Left cardiac atrium (tissue), 4 donors: ENCODE measurements around the gene TRPC4. TPM values are rescaled to one million over a fixed set of nuclear protein-coding genes. Genes with fewer than 3 reads are reported as not detected.
A peak's percentile ranks its signal among the peaks of the same experiment; 100 is the strongest.

ENCODE experiments used
- ATAC-seq, 2 donors: fragments of 200-7000 bp; cut with Tn5 transposase; one replicate each; pipeline ENCODE4 v1.9.1; 2020; ENCODE audit warnings: mild to moderate bottlenecking in 2 of 2, moderate library complexity in 2 of 2
- DNase-seq: peaks from one replicate; pipeline ENCODE4 v3.0.0-alpha.2; 2020
- intact Hi-C, 2 donors: fragments of 100-400 bp; cut with DNase I; formaldehyde crosslinking; loops; one replicate each; pipeline versions ENCODE4 v1.14.1 to v1.15.1; 2022 to 2023
- total RNA-seq, 2 donors: library from RNA; stranded (reverse); fragmentation: NEBNext Ultra II Directional; extraction: Animal tissue kit (Norgen Biotek cat#: 25700); gene quantifications; one replicate each; pipeline ENCODE4 v1.2.1, GENCODE V29; 2021
- donor health status: DM: no; HTN: yes; CAD: no.
- donor health status: DM: no; HTN: yes; CAD: no; lungs with severe emphysema.
- donor health status: DM: yes; HTN: yes; CAD: no.
- donor health status: Dilated cardiomyopathy.

The TRPC4 gene
- total RNA-seq, 2 donors from 2014 or later, result 1.3 to 1.4 TPM

DNA sequence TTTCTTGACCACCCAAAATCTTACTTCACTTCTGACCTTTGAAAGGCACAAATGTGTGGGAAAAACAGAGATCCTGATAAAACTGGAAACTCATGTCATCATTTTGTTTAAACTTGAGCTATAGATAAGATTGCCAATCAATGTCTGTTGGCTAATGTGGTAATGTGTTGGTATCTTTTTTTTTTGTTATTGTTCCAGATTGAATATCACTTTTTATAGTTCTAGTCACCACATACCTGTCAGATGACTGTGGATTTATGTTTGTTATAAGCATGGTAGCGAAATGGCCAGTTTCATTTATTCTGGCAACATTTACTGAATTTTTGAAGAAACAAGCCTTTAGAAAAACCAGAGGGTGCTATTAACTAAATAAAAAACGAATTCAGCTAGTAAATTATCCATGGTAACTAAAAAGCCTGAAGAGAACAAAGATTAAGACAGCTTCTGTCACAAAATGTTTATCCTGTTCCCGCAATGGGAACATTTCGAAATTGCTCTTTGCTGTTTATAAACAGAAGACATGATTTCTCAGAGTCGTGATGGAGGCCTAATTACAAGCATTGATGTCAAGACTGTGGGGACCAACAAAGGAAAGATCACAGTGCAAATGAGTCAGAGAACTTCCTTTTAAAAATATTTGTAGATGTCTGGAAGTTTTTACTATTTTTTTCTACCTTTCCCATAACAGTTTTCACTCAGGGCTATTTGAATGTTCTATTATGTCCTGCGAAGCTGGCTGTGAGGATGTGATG lies 188.1 kb downstream of the TRPC4 start:
- DNase-seq (no peak), ATAC-seq (no peak)
- intact Hi-C loops, result no loop called here

DNA sequence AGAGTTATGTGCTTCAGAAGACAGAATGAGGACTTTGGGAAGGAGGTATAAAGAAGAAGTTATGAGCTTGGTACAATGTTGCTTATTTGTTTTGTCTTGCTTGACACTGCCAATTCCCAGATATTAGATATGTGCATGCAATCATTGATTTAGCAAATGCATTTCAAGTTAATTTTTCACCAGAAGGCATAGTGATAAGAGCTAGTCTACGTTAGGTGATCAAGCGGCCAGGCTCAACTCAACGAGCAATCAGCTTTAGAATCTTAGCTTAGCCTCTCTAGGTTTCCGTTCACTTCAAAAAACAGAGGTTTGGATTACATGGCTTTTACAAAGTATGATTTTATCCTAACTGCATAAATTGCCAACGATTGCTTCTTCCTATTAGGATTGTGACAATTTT lies 189.4 kb downstream of the TRPC4 start:
- ATAC-seq, result no peak
- no peak for DNase-seq
- intact Hi-C loops, result no loop called here

DNA sequence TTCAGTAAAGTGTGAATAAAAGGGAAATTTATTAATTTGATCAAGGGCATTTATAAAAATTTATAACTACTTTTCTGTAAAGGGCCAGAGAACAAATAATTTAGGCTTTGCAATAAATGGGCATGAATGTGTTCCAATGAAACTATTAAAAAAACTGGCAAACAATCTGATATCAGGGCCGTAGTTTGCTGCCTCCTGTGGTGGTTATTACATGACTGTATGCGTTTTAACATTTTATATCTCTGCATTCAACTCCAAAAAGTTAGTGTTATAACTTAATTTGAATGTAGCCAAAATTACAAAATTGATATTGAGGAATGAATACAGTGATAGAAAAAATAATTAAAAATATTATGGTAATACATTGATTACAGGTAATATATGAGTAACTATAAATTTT lies 190.5 kb downstream of the TRPC4 start:
- no peak for ATAC-seq
- intact Hi-C loops, result no loop called here
- DNase-seq, result no peak

DNA sequence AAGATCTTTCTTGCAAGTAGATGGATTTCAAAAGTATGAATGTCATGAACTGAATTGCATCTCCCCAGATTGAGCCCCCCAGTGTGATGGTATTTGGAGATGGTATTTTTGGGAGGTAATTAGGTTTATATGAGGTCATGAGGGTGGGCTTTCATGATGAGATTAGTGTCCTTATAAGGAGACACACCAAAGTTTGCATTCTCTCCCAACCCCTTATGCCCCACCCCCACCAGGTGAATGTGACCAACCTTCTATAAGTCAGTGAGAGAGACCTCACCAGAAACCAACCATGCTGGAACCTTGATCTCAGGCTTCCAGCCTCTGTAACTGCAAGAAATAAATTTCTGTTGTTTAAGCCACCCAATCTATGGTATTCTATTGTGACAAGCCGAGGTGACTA lies 199.7 kb downstream of the TRPC4 start:
- ATAC-seq (no peak), DNase-seq (no peak)
- intact Hi-C loops, result no loop called here

DNA sequence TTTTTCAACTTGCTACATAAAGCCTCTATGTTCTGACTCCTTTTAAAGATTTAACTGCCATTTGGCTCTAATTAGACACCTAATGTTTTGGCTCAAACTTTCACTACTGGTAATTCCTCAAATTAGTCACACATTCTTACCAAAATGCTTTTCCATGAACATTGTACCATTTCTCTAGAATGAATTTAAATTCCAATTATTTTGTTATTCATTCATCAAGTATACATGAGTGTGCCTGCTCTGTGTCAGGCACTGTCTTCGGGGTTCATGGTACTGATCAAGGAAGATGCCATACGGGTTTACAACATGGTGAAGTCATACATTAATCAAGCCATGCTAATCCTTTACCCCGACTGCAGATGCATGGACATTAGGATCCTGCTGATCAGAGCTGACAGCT lies 201.9 kb downstream of the TRPC4 start:
- no peak for DNase-seq
- intact Hi-C loops, result no loop called here
- no peak for ATAC-seq

DNA sequence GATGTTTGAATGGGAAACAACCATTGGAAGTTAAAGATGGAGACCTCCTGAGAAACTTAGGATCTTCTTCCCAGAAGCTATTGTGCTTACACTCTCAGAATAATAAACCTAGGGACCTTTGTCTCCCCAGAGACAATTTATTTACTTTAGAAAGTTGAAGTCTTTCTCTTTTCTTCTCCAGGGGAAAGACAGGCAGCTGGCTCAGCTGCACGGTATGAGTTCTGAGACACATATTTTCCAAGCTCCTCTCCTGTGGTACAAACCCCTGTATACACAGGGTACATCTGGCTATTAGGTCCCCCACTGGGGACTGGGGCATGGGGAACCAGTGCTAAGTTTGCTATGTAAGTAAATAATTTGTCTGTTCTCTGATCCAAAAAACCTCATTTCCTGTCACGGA lies 203.5 kb downstream of the TRPC4 start:
- intact Hi-C loops, result no loop called here
- ATAC-seq (no peak), DNase-seq (no peak)

DNA sequence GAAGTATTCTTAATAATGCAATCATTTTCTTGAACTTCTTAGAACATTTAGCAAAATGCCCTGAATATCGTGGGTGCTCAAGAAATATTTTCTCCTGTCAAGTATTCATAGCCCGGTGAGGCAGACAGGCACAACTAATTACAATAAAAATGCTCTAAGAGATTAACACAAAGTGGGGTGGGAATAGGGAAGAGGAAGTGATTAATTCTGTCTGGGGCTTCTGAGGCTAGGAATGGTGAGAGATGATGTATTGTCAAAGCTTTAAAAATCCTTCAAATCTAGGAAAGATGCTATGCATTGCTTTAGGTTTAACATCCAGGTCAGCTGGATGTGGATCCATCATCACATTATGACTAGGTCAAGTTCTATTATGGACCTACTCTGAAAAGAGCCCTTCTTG lies 204.2 kb downstream of the TRPC4 start:
- no peak for DNase-seq
- intact Hi-C loops, result no loop called here
- no peak for ATAC-seq

DNA sequence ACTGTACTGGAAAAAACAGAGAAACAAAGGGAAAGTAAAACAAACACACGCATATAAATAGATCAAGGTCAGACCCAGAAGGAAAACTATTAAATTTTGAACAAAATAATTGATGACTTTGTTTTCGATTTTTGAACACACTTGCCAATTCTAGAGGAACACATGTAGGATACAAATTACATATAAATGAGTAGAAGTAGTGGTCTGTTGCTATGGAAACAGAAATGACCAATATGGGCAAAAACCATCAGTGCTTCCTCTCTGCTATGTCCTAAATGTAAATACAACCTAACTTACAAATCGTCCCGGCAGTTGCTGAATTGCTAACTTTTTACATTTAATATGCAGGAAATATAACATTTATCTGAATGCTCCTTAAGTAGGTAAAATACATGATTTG lies 205.8 kb downstream of the TRPC4 start:
- intact Hi-C loops, result no loop called here
- no peak for ATAC-seq
- no peak for DNase-seq

DNA sequence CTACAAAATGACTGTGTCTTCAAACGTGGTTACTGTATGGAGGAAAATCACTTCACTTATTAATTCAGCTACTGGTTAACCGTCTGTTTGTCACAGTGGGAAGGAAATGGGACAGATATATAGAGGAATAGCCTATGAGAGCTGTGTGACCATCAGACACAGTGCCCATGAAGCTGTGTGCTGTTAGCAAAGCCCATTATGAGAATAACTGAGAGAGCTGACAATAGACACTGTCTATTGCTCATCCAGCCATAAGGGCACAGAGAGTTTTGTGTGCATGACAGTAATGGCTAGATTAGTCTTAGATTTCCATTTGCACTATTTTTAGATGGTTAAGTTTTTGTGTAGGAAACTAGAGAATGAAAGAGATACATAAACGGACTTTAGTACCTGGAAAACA lies 206.9 kb downstream of the TRPC4 start:
- intact Hi-C loops, result no loop called here
- no peak for DNase-seq
- no peak for ATAC-seq

DNA sequence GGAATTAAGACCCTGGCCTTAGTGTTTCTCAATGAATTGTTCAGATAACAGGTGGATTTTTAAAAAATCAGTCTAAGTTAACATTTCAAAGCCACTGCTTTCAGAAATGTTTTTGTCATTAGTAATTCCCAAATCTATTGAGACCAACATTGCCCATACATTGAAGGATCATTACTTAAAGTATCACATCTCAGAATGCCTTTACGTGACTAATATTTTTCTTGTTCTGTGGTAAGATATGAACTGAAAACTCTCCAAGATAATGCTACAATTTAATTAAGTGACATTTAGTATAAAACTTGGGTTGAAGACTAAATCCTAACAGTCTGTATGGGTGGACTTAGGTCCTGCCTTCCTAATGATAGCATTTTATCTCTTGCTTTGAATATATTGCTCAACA lies 211.6 kb downstream of the TRPC4 start:
- no peak for DNase-seq
- ATAC-seq, result no peak
- intact Hi-C loops, result no loop called here

DNA sequence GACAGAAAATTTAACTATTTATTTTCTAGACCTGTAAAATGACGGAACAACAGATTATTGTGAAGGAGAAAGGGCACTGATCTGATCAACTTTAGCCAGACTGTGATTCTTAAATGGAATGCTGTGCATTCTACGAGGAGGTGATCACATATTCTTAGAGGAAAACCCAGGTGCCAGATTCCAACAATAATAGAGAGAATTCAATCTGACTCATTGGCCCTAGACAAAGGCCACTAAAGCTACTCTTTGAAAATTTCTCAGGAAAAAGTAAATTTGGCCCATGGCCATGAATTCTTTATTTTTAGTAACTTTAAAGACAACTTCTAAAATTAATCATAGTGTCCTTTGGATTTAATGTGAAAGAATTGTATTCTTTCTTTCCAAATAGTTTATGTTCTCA lies 212.4 kb downstream of the TRPC4 start:
- intact Hi-C loops, result no loop called here
- DNase-seq, result no peak
- no peak for ATAC-seq

DNA sequence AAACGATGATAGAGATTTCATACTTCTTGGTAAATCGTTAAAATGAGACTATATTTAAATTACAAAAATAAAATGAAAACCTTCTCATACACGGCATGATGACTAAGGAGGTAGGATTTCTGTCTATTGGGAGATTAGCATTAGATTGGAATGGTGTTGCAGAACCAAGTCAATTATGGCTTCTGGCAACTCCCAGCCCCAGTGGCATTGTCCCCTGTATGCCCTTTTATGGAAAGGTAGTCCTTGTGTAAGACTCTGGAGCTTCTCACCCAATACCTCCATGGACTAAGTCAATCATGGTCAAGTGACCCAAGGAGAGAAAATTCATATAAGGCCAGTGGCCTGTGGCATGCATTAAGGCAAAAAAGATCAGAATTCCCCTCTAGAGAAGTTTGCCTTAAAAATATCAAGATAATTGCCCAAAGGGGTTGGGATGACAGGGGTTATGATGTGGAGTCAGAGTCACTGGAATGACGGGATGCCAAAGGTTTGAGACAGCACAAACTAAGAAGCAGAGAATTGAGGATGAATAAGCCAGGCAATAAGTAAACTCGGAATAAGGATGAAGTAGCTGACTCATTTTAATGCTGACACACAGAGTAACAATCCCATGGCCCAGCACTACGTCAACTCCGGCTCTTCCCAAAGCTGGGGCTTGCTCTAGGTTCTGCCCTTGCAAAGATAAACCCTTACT lies 213.2 kb downstream of the TRPC4 start:
- ATAC-seq (no peak), DNase-seq (no peak)
- intact Hi-C loops, result no loop called here

DNA sequence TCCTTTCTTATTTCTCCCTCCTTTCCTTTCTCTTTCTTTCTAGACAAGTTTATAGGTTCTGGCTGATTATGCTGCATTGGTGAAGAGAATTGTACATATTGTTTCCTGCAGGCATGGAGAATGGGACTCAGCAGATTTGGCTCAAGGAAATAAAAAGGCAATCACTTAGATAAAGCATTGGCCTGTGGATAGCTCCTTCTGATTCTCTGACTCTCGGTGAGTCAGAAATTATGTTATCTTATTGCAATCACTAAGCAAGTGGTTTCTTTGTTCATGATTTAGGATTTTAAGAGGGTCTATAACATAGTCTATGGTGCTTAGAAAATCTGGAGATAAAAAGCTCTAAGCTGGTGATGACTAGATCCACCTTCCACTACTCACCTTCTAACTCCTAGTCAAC lies 217.0 kb downstream of the TRPC4 start:
- intact Hi-C loops, result no loop called here
- no peak for DNase-seq

DNA sequence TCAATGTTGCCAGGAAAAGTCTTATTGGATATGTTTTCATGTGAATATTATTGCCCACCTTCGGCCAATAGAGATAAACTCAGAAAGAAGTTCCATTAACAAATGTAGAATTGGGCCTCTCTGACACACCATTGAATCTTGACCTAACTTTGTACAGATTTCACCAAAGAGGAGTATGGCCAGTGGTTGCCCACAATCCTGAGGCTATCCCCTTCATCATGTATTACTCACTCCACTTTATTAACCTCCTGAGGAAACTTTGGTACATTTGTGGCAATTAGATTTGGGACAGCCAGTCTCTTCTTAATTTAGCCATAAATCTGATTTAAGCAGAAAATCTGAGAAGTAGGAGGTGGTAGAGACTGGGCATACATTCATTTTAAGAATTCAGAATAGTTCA lies 217.7 kb downstream of the TRPC4 start:
- DNase-seq, result no peak
- no peak for ATAC-seq
- intact Hi-C loops, result no loop called here

More for the DNA sequence above, 217.0 kb downstream of the TRPC4 start:
- ATAC-seq, result no peak

DNA sequence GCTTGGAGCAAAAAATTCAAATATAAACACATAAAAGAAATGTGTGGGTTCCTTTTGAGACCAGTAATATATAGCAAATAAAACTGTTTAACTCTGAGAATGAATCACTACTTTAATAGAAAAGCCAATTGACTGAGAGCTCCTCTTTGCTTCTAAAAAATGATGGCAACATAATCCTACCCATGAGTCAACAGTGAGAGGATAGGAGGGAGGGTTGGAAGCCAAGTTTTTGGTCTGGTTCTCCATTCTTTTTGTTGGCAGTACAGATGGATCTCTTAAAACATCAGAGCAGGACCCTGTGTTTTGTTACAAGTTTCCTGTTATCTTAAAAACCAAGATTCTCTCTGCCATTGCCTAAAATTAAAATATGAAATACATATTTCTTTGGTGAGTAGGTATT lies 221.0 kb downstream of the TRPC4 start:
- ATAC-seq (peak in 1 of 2 donors; percentile 49), DNase-seq (no peak)
- intact Hi-C loops, result loop anchor here in 1 of 2 donors (10.0 kb wide), 1 partner anchor 886 kb away; no protein-coding TSS in a partner anchor

DNA sequence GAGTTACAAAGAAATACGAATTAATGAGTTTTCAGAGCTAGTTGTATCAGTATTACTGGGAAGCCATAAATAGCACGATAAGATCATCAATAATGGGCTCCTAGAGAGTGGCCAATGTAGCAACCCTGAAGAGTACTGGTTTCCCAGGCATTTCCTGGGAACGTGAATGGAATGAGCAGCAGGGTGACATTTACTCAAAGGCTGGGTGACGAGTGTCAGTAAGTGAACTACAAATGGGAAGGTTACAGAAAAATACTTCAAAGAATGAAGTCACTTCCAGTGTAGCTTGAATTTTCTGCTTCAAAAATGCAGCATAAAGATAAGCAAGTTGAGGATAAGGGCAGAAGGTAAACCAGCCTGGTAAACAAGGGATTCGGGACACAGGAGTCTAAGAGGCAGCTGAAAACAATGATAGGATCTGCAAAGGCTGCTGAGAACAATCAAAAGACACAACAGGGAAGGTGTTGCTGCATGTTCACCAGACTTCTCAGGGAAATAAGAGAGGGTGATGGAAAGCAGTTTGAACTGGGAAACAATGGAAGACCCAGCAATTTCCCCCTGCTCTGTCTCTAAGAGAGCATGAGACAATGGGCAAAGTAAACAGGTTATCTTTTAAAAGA lies 222.4 kb downstream of the TRPC4 start:
- intact Hi-C loops, result loop anchor here in 1 of 2 donors (10.0 kb wide), 1 partner anchor 888 kb away; no protein-coding TSS in a partner anchor
- ATAC-seq (no peak), DNase-seq (no peak)

DNA sequence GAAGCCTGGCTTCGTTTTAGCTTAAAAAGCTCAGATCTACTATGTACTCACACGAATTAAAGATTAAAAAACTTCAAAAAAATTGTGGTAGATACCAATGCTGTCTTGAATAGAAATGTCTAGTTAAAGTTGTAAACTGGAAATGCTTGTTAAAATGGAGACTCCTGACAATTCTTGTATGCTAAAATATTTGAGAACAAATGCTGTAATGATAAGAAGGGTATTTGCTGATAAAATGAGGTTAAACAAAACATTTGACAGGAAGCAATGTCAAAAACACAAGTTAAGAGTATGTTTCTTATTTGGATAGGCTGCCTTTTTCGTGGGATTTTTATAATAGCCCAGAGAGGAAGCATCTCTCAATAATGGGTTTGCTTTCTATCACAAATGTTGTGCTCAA lies 223.0 kb downstream of the TRPC4 start:
- ATAC-seq (no peak), DNase-seq (no peak)
- intact Hi-C loops, result loop anchor here in 1 of 2 donors (10.0 kb wide), 1 partner anchor 888 kb away; no protein-coding TSS in a partner anchor

DNA sequence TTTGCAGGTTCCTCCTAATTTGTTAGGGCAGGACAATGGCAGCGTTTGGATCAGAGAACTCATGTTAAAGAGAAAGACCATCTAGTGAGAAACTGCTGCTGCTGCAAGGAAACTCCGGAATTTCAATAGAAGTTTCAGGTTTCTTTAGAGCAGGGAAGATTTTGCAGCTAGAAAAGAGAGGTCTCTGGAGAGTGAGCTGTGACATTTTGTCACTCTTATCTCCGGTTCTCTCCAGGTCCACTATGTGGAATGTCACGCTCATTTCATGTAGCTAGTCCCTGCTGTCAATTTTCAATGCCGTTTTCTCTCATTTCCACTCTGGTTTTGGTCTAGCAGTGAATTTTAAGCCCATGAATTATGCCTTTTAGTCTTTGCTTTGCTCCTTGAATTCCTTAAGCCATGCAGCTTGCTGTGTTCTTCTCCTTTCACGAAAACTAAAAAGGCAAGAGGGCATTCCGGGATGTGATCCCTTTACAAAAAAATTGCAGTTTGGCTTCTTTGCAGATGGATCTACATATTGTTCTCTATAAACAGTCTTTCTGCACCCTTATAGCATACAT lies 224.3 kb downstream of the TRPC4 start:
- intact Hi-C loops, result loop anchor here in 1 of 2 donors (10.0 kb wide), 1 partner anchor 890 kb away; no protein-coding TSS in a partner anchor
- ATAC-seq (no peak), DNase-seq (no peak)

DNA sequence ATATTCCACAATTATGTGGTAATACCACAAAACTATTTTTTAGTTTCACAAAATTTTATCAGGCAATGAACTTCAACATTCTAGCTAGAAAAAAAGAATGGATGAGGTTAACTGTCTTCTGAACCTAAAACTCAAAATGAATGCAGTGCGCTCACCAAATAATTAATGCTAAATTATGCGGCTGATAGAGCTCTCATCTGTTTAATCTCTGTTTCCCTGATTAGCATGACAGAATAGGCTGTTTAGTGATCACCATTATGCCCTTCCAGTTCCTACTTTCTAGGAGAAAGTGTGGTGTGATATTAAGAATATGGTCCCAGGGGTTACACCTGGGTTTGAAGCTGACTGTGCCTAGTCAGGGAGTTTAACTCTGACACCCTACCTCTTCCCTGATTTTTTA lies 228.2 kb downstream of the TRPC4 start:
- intact Hi-C loops, result loop anchor here in 1 of 2 donors (10.0 kb wide), 1 partner anchor 893 kb away; no protein-coding TSS in a partner anchor
- ATAC-seq (no peak), DNase-seq (no peak)

DNA sequence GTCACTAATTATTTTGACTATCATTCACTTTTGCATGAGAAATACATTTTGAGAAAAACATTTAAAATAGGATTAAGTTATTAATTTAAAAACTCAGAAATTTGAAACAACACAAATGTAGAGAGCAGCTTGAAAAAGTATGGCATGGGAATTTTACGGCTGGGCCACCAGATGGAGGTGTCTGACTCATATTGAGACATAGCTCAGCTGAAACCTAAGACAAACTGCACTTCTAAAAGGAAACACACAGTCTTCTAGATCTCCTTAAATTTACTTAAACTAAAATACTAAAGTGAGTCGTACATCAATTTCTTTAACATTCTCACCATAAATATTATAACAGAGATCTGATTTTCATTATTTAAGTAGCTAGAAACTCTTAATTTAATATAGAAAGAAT lies 229.1 kb downstream of the TRPC4 start:
- no peak for ATAC-seq
- intact Hi-C loops, result loop anchor here in 1 of 2 donors (10.0 kb wide), 1 partner anchor 894 kb away; no protein-coding TSS in a partner anchor

More for the DNA sequence above, 229.1 kb downstream of the TRPC4 start:
- no peak for DNase-seq
